ENCODE measurements around the gene RETREG1.
A peak's percentile ranks its signal among the peaks of the same experiment; 100 is the strongest.
"Not testable (repeated sequence)": the region's sequence is repeated elsewhere in the genome, so short reads cannot be mapped to it uniquely, and the experiment has no call there.

The RETREG1 gene

DNA sequence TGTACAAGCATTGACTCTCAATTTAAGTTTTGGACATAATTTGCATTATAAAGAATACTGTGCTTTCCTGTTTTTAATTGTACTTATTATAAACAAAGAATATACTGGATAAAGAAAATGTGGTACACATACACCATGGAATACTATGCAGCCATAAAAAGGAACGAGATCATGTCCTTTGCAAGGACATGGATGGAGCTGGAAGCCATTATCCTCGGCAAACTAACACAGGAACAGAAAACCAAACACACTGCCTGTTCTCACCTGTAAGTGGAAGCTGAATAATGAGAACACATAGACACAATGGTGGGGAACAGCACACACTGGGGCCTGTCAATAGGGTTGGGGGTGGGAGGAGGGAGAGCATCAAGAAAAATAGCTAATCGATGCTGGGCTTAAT, 140.4 kb downstream of the RETREG1 start:
- not testable (repeated sequence) for H3K4me2 ChIP-seq (ENCODE audit: insufficient read depth, low read length, poor library complexity, severe bottlenecking)
- WGBS, 2 donors (ENCODE audit: extremely low coverage in 2 of 2, insufficient read length in 2 of 2, insufficient replicate concordance in 1 of 2) = no CpG with 5 or more reads among the region's 3 CpGs

DNA sequence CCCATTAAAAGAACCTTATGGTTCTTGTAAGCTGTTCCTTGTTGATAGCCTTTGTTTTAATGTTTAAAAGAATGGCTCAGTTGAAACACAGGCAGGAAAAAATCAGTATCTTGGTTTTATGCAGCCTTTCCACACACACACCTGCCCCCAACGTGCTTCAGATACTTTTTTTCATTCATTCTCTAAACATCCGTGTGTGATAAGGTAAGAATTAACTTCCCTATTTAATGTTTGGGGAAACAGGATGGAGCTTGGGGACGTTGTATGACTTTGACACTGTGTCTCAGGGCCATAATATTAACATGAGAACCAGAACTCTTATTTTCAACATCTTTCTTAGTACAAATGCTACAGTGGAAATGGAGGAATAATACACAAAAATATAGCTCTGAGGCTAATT, 145.4 kb downstream of the RETREG1 start:
- Histone ChIP-seq H3K27ac (replicated peaks; ENCODE audit: low read length) (no peak overlapping the region), H3K27me3 (ENCODE audit: control insufficient read depth in 3 of 3, insufficient read depth in 3 of 3, low read depth in 1 of 3, low read length in 3 of 3) (no peaks in the 10 kb centered on the region), H3K4me1 (ENCODE audit: control insufficient read depth in 2 of 2, insufficient read depth in 1 of 2, low read depth in 1 of 2, low read length in 2 of 2) (peaks cover 0 to 5% of the 10 kb centered on the region in 2 donors), H3K4me2 (ENCODE audit: insufficient read depth, low read length, poor library complexity, severe bottlenecking) (no peak overlapping the region), H2BK15ac (ENCODE audit: low read length) (no peak overlapping the region), H2AFZ (ENCODE audit: low read length) (no peak overlapping the region), H4K91ac (ENCODE audit: low read depth, low read length, poor library complexity) (no peak overlapping the region), H3K4ac (ENCODE audit: low read length) (no peak overlapping the region), H3K18ac (ENCODE audit: low read length) (no peak overlapping the region), H2BK120ac (ENCODE audit: low read depth, low read length) (no peak overlapping the region), H2AK5ac (ENCODE audit: low read depth, low read length) (no peak overlapping the region), H2BK5ac (ENCODE audit: low read length) (no peak overlapping the region), H3K23ac (ENCODE audit: low read depth, low read length, poor library complexity) (no peak overlapping the region), H2BK12ac (ENCODE audit: low read length) (no peak overlapping the region), H3K14ac (ENCODE audit: low read length) (no peak overlapping the region), H3K36me3 (replicated peaks in 1 of 2; ENCODE audit: control insufficient read depth in 2 of 2, insufficient read depth in 2 of 2, low read length in 2 of 2) (peaks cover 4 to 18% of the 10 kb centered on the region in 2 donors), H3K79me1 (ENCODE audit: low read depth, low read length) (peaks cover 1% of the 10 kb centered on the region), H3K4me3 (ENCODE audit: low read length in 2 of 2) (no peak overlapping the region), H3K9me3 (replicated peaks in 1 of 2; ENCODE audit: control insufficient read depth in 2 of 2, insufficient read depth in 1 of 2, low read depth in 1 of 2, low read length in 2 of 2) (no peaks in the 10 kb centered on the region), H3K9ac (ENCODE audit: low read depth, low read length, poor library complexity) (no peak overlapping the region), H4K8ac (ENCODE audit: low read depth, low read length) (no peak overlapping the region)
- DNase-seq (ENCODE audit: low spot score) = no peak
- no CpG with 5 or more reads among the region's 3 CpGs for WGBS, 2 donors (ENCODE audit: extremely low coverage in 2 of 2, insufficient read length in 2 of 2, insufficient replicate concordance in 1 of 2)

More for the DNA sequence above, 140.4 kb downstream of the RETREG1 start:
- H3K23ac ChIP-seq (ENCODE audit: low read depth, low read length, poor library complexity); H2BK12ac ChIP-seq (ENCODE audit: low read length); H3K4me3 ChIP-seq (ENCODE audit: low read length in 2 of 2); H4K91ac ChIP-seq (ENCODE audit: low read depth, low read length, poor library complexity); DNase-seq (ENCODE audit: low spot score); H3K9me3 ChIP-seq (replicated peaks in 1 of 2; ENCODE audit: control insufficient read depth in 2 of 2, insufficient read depth in 1 of 2, low read depth in 1 of 2, low read length in 2 of 2); H2BK120ac ChIP-seq (ENCODE audit: low read depth, low read length); H3K36me3 ChIP-seq (replicated peaks in 1 of 2; ENCODE audit: control insufficient read depth in 2 of 2, insufficient read depth in 2 of 2, low read length in 2 of 2); H3K27me3 ChIP-seq (ENCODE audit: control insufficient read depth in 3 of 3, insufficient read depth in 3 of 3, low read depth in 1 of 3, low read length in 3 of 3); H3K27ac ChIP-seq (replicated peaks; ENCODE audit: low read length); H3K4me1 ChIP-seq (ENCODE audit: control insufficient read depth in 2 of 2, insufficient read depth in 1 of 2, low read depth in 1 of 2, low read length in 2 of 2); H2AK5ac ChIP-seq (ENCODE audit: low read depth, low read length); H3K79me1 ChIP-seq (ENCODE audit: low read depth, low read length); H3K18ac ChIP-seq (ENCODE audit: low read length); H3K9ac ChIP-seq (ENCODE audit: low read depth, low read length, poor library complexity); H2AFZ ChIP-seq (ENCODE audit: low read length); H4K8ac ChIP-seq (ENCODE audit: low read depth, low read length); H3K14ac ChIP-seq (ENCODE audit: low read length); H3K4ac ChIP-seq (ENCODE audit: low read length); H2BK5ac ChIP-seq (ENCODE audit: low read length); H2BK15ac ChIP-seq (ENCODE audit: low read length): not testable (repeated sequence)

DNA sequence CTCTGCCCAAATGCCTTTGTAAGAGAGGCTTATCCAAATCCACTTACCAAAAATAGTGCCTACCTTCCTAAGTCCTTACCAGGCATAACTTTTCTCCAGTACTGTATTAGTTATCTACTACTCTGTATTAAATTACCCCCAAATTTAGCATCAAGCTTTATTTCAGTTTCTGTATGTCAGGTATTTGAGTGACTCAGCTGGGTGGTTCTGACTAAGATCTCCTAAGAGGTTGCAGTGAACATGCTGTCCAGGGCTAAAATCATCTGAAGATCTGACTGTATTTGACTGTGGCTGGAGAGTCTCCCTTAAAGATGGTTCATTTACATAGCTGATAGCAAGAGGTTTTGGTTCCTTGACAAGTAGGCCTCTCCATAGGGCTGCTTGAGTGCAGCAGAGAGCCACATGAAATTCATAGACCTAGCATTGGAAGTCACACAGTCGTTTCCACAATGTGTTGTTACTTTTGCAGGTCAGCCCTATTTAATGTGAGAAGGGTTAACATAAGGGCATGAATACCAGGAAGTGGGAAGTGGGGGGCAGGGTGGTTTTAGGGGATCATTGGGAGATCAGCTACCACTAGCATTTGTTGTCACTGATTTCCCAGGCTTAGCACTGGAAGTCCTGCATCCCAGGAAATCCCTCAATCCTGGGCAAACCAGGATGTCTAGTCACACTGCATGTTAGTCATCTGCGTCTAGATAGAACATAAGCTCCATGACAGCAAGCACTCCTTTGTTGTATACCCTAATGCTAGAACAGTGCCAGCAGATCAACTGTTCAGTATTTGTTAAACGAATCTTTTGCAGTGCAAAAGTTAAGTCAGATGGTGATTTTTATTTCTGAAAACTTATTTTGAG, 149.2 kb downstream of the RETREG1 start:
- Histone ChIP-seq H3K4me3 (ENCODE audit: low read length in 2 of 2) (no peak overlapping the region), H3K9me3 (replicated peaks in 1 of 2; ENCODE audit: control insufficient read depth in 2 of 2, insufficient read depth in 1 of 2, low read depth in 1 of 2, low read length in 2 of 2) (no peaks in the 10 kb centered on the region), H2BK120ac (ENCODE audit: low read depth, low read length) (no peak overlapping the region), H4K91ac (ENCODE audit: low read depth, low read length, poor library complexity) (no peak overlapping the region), H3K4me2 (ENCODE audit: insufficient read depth, low read length, poor library complexity, severe bottlenecking) (no peak overlapping the region), H3K4ac (ENCODE audit: low read length) (no peak overlapping the region), H3K9ac (ENCODE audit: low read depth, low read length, poor library complexity) (no peak overlapping the region), H2BK5ac (ENCODE audit: low read length) (no peak overlapping the region), H2BK12ac (ENCODE audit: low read length) (no peak overlapping the region), H4K8ac (ENCODE audit: low read depth, low read length) (no peak overlapping the region), H3K18ac (ENCODE audit: low read length) (no peak overlapping the region), H3K27me3 (ENCODE audit: control insufficient read depth in 3 of 3, insufficient read depth in 3 of 3, low read depth in 1 of 3, low read length in 3 of 3) (no peaks in the 10 kb centered on the region), H3K79me1 (ENCODE audit: low read depth, low read length) (peaks cover 9% of the 10 kb centered on the region), H3K36me3 (replicated peaks in 1 of 2; ENCODE audit: control insufficient read depth in 2 of 2, insufficient read depth in 2 of 2, low read length in 2 of 2) (peaks cover 5 to 31% of the 10 kb centered on the region in 2 donors), H3K27ac (replicated peaks; ENCODE audit: low read length) (no peak overlapping the region), H2AFZ (ENCODE audit: low read length) (no peak overlapping the region), H3K14ac (ENCODE audit: low read length) (no peak overlapping the region), H3K23ac (ENCODE audit: low read depth, low read length, poor library complexity) (no peak overlapping the region), H3K4me1 (ENCODE audit: control insufficient read depth in 2 of 2, insufficient read depth in 1 of 2, low read depth in 1 of 2, low read length in 2 of 2) (peaks cover 3 to 7% of the 10 kb centered on the region in 2 donors), H2AK5ac (ENCODE audit: low read depth, low read length) (no peak overlapping the region), H2BK15ac (ENCODE audit: low read length) (no peak overlapping the region)
- WGBS, 2 donors (ENCODE audit: extremely low coverage in 2 of 2, insufficient read length in 2 of 2, insufficient replicate concordance in 1 of 2) = no CpG with 5 or more reads among the region's 3 CpGs
- DNase-seq (ENCODE audit: low spot score) = no peak

GRCh38 chr5:16465544-16466432, 151.0 kb downstream of the RETREG1 start, which contains the start of gene ZNF622:
Gene ZNF622 (minus strand): TSS chr5:16465800. CDS start chr5:16465665, 135 bp downstream.
- Histone ChIP-seq H2BK12ac (ENCODE audit: low read length) (no peak within 1 kb of the TSS), H3K18ac (ENCODE audit: low read length) (peak within 1 kb of the TSS; percentile 99), H3K27ac (replicated peaks; ENCODE audit: low read length) (peak within 1 kb of the TSS; percentile 59), H3K14ac (ENCODE audit: low read length) (peak within 1 kb of the TSS; percentile 89), H3K4me2 (ENCODE audit: insufficient read depth, low read length, poor library complexity, severe bottlenecking) (peak within 1 kb of the TSS; percentile 95), H2BK15ac (ENCODE audit: low read length) (no peak within 1 kb of the TSS), H3K23ac (ENCODE audit: low read depth, low read length, poor library complexity) (peak within 1 kb of the TSS; percentile 95), H3K4ac (ENCODE audit: low read length) (peak within 1 kb of the TSS; percentile 84), H3K4me1 (ENCODE audit: control insufficient read depth in 2 of 2, insufficient read depth in 1 of 2, low read depth in 1 of 2, low read length in 2 of 2) (peaks cover 3 to 7% of the 10 kb centered on the region in 2 donors), H3K4me3 (ENCODE audit: low read length in 2 of 2) (peak within 1 kb of the TSS; percentile 87 to 96), H2AK5ac (ENCODE audit: low read depth, low read length) (peak within 1 kb of the TSS; percentile 67), H3K79me1 (ENCODE audit: low read depth, low read length) (peaks cover 9% of the 10 kb centered on the region), H3K9ac (ENCODE audit: low read depth, low read length, poor library complexity) (peak within 1 kb of the TSS; percentile 98), H3K9me3 (replicated peaks in 1 of 2; ENCODE audit: control insufficient read depth in 2 of 2, insufficient read depth in 1 of 2, low read depth in 1 of 2, low read length in 2 of 2) (no peaks in the 10 kb centered on the region), H2AFZ (ENCODE audit: low read length) (peak within 1 kb of the TSS; percentile 99), H2BK5ac (ENCODE audit: low read length) (peak within 1 kb of the TSS; percentile 84), H3K27me3 (ENCODE audit: control insufficient read depth in 3 of 3, insufficient read depth in 3 of 3, low read depth in 1 of 3, low read length in 3 of 3) (no peaks in the 10 kb centered on the region), H4K8ac (ENCODE audit: low read depth, low read length) (no peak within 1 kb of the TSS), H2BK120ac (ENCODE audit: low read depth, low read length) (peak within 1 kb of the TSS; percentile 56), H4K91ac (ENCODE audit: low read depth, low read length, poor library complexity) (no peak within 1 kb of the TSS), H3K36me3 (replicated peaks in 1 of 2; ENCODE audit: control insufficient read depth in 2 of 2, insufficient read depth in 2 of 2, low read length in 2 of 2) (peaks cover 18 to 49% of the 10 kb centered on the region in 2 donors)
- WGBS, 2 donors (ENCODE audit: extremely low coverage in 2 of 2, insufficient read length in 2 of 2, insufficient replicate concordance in 1 of 2) = no CpG with 5 or more reads among the region's 75 CpGs
- DNase-seq (ENCODE audit: low spot score) = peak; percentile 81
